ENCODE data around the gene CASKIN2. TPM values are rescaled to one million over a fixed set of nuclear protein-coding genes. Genes with fewer than 3 reads are reported as not detected.

The CASKIN2 gene
- total RNA-seq, 1 donor, result 9.5 TPM

DNA sequence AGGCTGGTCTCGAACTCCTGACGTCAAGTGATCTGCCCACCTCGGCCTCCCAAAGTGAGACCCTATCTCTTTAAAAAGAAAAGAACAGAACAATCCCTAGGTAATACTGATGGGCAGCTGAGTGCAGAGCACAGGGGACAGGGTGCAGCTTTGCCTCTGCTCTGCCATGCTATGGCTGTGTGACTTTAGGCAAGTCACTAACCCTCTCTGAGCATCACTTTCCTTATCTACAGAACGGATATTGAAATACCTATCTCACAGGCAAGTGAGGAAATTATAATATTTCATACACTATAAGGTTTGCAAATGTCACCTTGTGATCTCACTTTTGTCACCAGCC, 4.1 kb downstream of the CASKIN2 start:
- no peak for DNase-seq (ENCODE audit: low read depth)
- no peak overlapping the region for H3K4me3 ChIP-seq (ENCODE audit: low read depth, low read length)
- TF ChIP-seq, protein P1, sequence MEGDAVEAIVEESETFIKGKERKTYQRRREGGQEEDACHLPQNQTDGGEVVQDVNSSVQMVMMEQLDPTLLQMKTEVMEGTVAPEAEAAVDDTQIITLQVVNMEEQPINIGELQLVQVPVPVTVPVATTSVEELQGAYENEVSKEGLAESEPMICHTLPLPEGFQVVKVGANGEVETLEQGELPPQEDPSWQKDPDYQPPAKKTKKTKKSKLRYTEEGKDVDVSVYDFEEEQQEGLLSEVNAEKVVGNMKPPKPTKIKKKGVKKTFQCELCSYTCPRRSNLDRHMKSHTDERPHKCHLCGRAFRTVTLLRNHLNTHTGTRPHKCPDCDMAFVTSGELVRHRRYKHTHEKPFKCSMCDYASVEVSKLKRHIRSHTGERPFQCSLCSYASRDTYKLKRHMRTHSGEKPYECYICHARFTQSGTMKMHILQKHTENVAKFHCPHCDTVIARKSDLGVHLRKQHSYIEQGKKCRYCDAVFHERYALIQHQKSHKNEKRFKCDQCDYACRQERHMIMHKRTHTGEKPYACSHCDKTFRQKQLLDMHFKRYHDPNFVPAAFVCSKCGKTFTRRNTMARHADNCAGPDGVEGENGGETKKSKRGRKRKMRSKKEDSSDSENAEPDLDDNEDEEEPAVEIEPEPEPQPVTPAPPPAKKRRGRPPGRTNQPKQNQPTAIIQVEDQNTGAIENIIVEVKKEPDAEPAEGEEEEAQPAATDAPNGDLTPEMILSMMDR (IDR thresholded peaks at IDR 0.05; ENCODE audit: insufficient read depth, low read depth, low read length), result no peak

DNA sequence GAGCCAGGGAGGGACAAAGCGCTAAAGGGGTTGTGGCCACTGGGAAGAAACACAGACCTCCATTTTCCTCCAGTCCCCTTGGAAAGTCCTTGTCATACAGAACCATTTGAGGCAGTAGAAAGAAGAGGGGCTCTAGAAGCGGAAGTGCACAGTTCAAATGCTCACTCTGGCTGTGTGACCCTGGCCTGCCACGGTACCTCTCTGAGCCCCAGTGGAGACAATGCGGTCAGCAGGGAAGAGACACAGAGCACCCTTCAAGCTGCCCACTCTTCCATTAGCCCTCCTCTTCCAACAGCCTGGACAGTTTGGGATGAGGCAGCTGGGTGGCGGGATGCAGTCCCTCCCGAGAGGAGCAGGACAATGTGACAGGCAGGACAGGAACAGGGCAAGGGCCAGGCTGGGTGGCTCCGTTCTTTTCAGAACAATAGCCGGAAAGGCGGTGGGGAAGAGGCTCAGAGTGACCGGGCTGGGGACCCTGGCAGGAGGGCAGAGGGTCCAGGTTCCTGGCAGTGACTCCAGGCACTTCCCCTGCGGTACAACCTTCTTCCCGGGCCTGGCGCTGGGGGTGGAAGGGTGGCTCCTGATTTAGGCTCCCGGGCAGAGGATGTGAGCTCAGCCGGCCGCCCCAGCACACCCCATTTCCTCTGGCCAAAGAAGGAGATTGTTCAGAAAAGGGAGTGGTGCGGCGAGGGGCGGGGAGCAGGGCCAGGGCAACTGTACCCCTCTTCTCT, 5.6 kb downstream of the CASKIN2 start:
- no peak for DNase-seq (ENCODE audit: low read depth)
- H3K4me3 ChIP-seq (ENCODE audit: low read depth, low read length), result no peak overlapping the region
- TF ChIP-seq, protein P1 (IDR thresholded peaks at IDR 0.05; ENCODE audit: insufficient read depth, low read depth, low read length), result no peak

DNA sequence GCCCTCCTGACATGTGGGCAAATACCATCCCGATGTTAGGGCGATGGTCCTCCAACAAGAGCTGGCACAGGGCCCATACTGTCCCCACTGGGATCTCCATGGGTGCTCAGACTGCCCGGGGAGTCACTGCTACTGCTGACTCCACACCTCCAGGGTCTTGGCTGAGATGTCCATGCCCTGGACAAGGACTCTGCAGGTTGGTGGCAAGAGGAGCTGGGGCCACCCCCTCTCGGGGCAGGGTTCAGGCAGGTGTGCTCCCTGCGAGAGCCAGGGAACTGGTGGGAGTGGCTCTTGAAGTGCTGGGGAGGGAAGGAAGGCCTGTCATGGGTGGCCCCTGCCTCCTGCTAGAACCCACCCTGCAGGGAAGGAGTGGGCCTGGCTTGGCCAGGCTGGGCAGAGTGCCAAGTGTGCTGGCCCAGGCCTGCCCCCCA, 6.4 kb downstream of the CASKIN2 start:
- DNase-seq (ENCODE audit: low read depth), result no peak
- TF ChIP-seq, protein P1 (IDR thresholded peaks at IDR 0.05; ENCODE audit: insufficient read depth, low read depth, low read length), result no peak
- H3K4me3 ChIP-seq (ENCODE audit: low read depth, low read length), result no peak overlapping the region

DNA sequence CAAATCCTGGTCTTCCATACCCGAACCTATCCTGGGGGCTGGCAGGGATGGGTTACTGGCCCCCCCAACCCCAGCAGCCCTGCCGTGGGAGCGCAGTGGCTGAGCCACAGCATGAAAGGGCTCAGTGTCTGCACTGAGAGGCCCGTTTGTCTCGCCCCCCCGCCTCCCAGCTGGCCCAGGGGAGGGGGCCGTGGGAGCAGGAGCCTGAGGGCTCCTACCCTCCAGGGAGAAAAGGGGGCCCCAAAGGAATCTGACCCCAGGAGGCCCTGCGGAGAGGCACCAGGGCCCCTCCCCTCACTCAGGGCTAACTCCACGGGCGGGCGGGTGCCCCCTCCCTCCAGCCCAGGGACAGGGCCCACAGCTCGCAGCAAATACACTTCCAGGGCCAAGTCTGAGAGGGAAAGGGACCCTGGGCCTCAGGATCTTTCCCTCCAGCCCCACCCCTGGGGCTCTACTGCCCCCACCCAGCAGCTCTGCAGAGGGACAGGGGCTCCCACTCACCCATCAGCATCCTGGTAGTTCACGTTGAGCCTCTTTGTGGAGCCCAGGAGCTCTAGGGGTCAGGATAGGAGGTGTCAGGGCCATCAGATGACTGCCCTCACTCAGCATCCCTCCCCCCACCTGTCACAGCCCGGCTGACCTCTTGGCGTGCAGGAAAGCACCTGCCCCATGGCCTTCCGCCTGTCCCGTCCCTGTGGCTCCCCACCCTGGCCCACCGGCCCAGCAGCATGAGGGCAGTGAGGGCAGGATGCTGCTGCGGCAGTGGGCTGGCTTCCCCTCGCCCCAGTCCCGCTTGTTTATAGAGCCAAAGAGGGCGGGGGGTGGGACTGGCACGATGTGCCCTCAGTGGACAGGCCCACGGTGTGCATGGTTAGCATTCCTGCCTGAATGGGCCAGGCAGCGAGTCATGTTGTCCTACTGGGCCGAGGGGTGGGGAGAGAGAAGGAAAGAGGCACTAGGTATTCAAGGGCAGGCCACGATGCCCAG, 7.3 kb downstream of the CASKIN2 start:
- H3K4me3 ChIP-seq (ENCODE audit: low read depth, low read length), result no peak overlapping the region

DNA sequence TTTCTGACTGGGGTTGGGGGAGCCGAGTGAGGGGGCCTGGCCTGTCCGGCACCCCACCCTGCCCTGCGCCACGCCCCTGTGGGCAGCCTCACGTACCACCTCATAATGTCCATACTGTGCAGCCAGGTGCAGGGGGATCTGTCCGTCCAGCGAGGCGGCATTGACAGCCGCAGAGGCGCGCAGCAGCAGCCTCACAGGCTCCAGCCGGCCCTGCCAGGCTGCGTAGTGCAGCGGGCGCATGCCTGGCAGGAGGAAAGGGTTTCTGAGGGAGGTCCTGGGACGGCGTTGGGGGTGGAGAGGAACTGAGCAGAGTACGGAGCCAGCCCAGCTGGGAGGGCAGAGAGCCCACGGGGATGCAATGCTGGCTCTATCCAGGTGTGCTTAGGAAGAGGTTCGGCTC, 8.4 kb downstream of the CASKIN2 start:
- no peak for DNase-seq (ENCODE audit: low read depth)
- TF ChIP-seq, protein P1 (IDR thresholded peaks at IDR 0.05; ENCODE audit: insufficient read depth, low read depth, low read length), result no peak
- H3K4me3 ChIP-seq (ENCODE audit: low read depth, low read length), result no peak overlapping the region

More for the DNA sequence above, 7.3 kb downstream of the CASKIN2 start:
- TF ChIP-seq, protein P1 (IDR thresholded peaks at IDR 0.05; ENCODE audit: insufficient read depth, low read depth, low read length), result no peak
- DNase-seq (ENCODE audit: low read depth), result no peak

DNA sequence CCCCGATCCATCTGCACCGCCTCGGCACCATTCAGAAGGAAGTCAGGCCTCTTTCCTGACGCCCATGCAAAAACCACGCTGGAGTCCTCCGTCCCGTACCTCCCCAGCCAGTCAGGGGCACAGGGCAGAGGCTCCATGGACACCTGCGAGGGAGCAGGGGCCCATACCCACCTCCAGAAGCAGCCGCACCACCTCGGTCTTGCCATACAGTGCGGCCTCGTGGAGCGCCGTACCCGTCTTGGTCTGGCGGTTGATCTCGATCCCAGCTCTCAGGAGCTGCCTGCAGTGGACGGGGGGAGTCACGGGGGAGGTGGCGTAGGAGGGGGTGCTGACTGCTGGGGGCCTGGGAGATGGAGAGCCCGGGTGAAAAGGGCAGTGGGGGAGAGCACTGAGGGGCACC, 9.2 kb downstream of the CASKIN2 start:
- TF ChIP-seq, protein P1 (IDR thresholded peaks at IDR 0.05; ENCODE audit: insufficient read depth, low read depth, low read length), result no peak
- DNase-seq (ENCODE audit: low read depth), result no peak
- no peak overlapping the region for H3K4me3 ChIP-seq (ENCODE audit: low read depth, low read length)
